Liver (tissue), 9 donors: ENCODE data around the gene MAN2B2. TPM values are rescaled to one million over a fixed set of nuclear protein-coding genes. Genes with fewer than 3 reads are reported as not detected.

Source experiments
- DNase-seq: peaks from one replicate; pipeline ENCODE4 v3.0.0-alpha.2; 2017; ENCODE audit warnings: low spot score
- H3K27ac ChIP-seq, 2 donors: one replicate each; pipeline ENCODE4 v1.7.0; 2013; ENCODE audit warnings: inconsistent platforms in 2 of 2, low read length in 2 of 2, control low read depth in 1 of 2, low read depth in 1 of 2, mild to moderate bottlenecking in 1 of 2
- H3K27me3 ChIP-seq, 4 donors: one replicate each; pipeline versions ENCODE4 v1.6.1 to v1.7.0; 2013; ENCODE audit warnings: low read length in 3 of 4, inconsistent platforms in 1 of 4, mild to moderate bottlenecking in 1 of 4, moderate library complexity in 1 of 4; ENCODE audit not compliant: control insufficient read depth in 4 of 4, insufficient read depth in 4 of 4
- H3K36me3 ChIP-seq, 4 donors: one replicate each; pipeline versions ENCODE4 v1.6.1 to v1.7.0; 2013; ENCODE audit warnings: low read length in 3 of 4, mild to moderate bottlenecking in 3 of 4, low read depth in 1 of 4, moderate library complexity in 1 of 4; ENCODE audit not compliant: control insufficient read depth in 4 of 4, insufficient read depth in 3 of 4
- H3K4me1 ChIP-seq, 4 donors: one replicate each; pipeline versions ENCODE4 v1.6.1 to v1.7.0; 2013; ENCODE audit warnings: low read length in 3 of 4, mild to moderate bottlenecking in 3 of 4, moderate library complexity in 1 of 4; ENCODE audit not compliant: control insufficient read depth in 4 of 4, insufficient read depth in 4 of 4
- H3K4me3 ChIP-seq, 3 donors: one replicate each; pipeline versions ENCODE4 v1.6.1 to v1.7.0; 2013; ENCODE audit warnings: low read length in 3 of 3, control low read depth in 1 of 3, low read depth in 1 of 3, mild to moderate bottlenecking in 1 of 3
- H3K9ac ChIP-seq, 2 donors: one replicate each; pipeline ENCODE4 v1.7.0; 2013; ENCODE audit warnings: low read length in 2 of 2, mild to moderate bottlenecking in 2 of 2, moderate library complexity in 2 of 2, control low read depth in 1 of 2, low read depth in 1 of 2
- H3K9me3 ChIP-seq, 4 donors: one replicate each; pipeline versions ENCODE4 v1.6.1 to v1.7.0; 2013; ENCODE audit warnings: low read length in 3 of 4; ENCODE audit not compliant: control insufficient read depth in 4 of 4
- CTCF ChIP-seq: fragments of 150-350 bp; IDR thresholded peaks from 2 replicates; pipeline ENCODE4 v1.5.1; 2017; ENCODE audit warnings: improper control_type of control experiment, low read depth, low read length; ENCODE audit not compliant: missing input control
- EGR1 ChIP-seq, 2 donors: IDR thresholded peaks; 2 replicates each; pipeline ENCODE4 v1.6.1; 2016 to 2018; ENCODE audit warnings: antibody characterized with exemption in 2 of 2, low read depth in 2 of 2
- FOXA1 ChIP-seq: IDR thresholded peaks from 2 replicates; pipeline ENCODE4 v1.6.1; 2016; ENCODE audit warnings: antibody characterized with exemption
- FOXA2 ChIP-seq: IDR thresholded peaks from 2 replicates; pipeline ENCODE4 v1.6.1; 2016; ENCODE audit warnings: antibody characterized with exemption
- GABPA ChIP-seq, 2 donors: IDR thresholded peaks in 1 of 2; conservative IDR thresholded peaks in 1 of 2; 2 replicates each; pipeline ENCODE4 v1.6.1; 2016; ENCODE audit warnings: antibody characterized with exemption in 2 of 2, mild to moderate bottlenecking in 1 of 2, moderate library complexity in 1 of 2
- HNF4A ChIP-seq, 2 donors: conservative IDR thresholded peaks; 2 replicates each; pipeline ENCODE4 v1.6.1; 2016; ENCODE audit warnings: antibody characterized with exemption in 2 of 2, mild to moderate bottlenecking in 2 of 2
- HNF4G ChIP-seq: IDR thresholded peaks from 2 replicates; pipeline ENCODE4 v1.6.1; 2016; ENCODE audit warnings: antibody characterized with exemption
- JUND ChIP-seq, 2 donors: IDR thresholded peaks; 2 replicates each; pipeline ENCODE4 v1.6.1; 2016; ENCODE audit warnings: antibody characterized with exemption in 2 of 2
- MAX ChIP-seq: IDR thresholded peaks from 2 replicates; pipeline ENCODE4 v1.6.1; 2016; ENCODE audit warnings: antibody characterized with exemption
- NR2F2 ChIP-seq: IDR thresholded peaks from 2 replicates; pipeline ENCODE4 v1.6.1; 2016; ENCODE audit warnings: antibody characterized with exemption
- RAD21 ChIP-seq, 2 donors: IDR thresholded peaks; 2 replicates each; pipeline ENCODE4 v1.6.1; 2016; ENCODE audit warnings: antibody characterized with exemption in 2 of 2, mild to moderate bottlenecking in 2 of 2
- REST ChIP-seq: IDR thresholded peaks from 2 replicates; pipeline ENCODE4 v1.6.1; 2016; ENCODE audit warnings: antibody characterized with exemption, mild to moderate bottlenecking
- SP1 ChIP-seq: IDR thresholded peaks from 2 replicates; pipeline ENCODE4 v1.6.1; 2018; ENCODE audit warnings: antibody characterized with exemption, mild to moderate bottlenecking
- TAF1 ChIP-seq: conservative IDR thresholded peaks from 2 replicates; pipeline ENCODE4 v1.6.1; 2016; ENCODE audit warnings: antibody characterized with exemption, mild to moderate bottlenecking
- YY1 ChIP-seq: IDR thresholded peaks from 2 replicates; pipeline ENCODE4 v1.6.1; 2016; ENCODE audit warnings: antibody characterized with exemption, mild to moderate bottlenecking
- WGBS: extraction: QIAGEN DNeasy Blood & Tissue Kit; methylation state at CpG from one replicate; pipeline ENCODE4 v1.1.7; 2013; 5-methylcytosine and 5-hydroxymethylcytosine counted together
- polyA plus RNA-seq, 2 donors: library from polyadenylated mRNA; stranded (reverse) in 1 of 2; unstranded in 1 of 2; fragments of 200-250 nt in 1 of 2; fragments of >200 nt in 1 of 2; fragmentation: Nextera tagmentation in 1 of 2; extraction: Ambion mirVana in 1 of 2; gene quantifications; one replicate each; pipeline versions ENCODE4 v1.2.1 to v1.2.3, GENCODE V29; 2013 to 2015
- total RNA-seq, 2 donors: library from RNA; depleted of rRNA; stranded (reverse); fragments of >200 nt; gene quantifications; one replicate each; pipeline ENCODE4 v1.2.3, GENCODE V29; 2014
- TF ChIP-seq, protein P1 (sequence below): IDR thresholded peaks from 2 replicates; pipeline ENCODE4 v1.6.1; 2016; ENCODE audit warnings: antibody characterized with exemption
- TF ChIP-seq, protein P2 (sequence below): IDR thresholded peaks from 2 replicates; pipeline ENCODE4 v1.6.1; 2016; ENCODE audit warnings: antibody characterized with exemption
- donor health status: healthy.
- donor health status: healthy.
- donor health status: healthy.
- donor health status: healthy.
- donor health status: healthy.

The MAN2B2 gene
- total and polyA plus RNA-seq, 4 donors, result 14.7 to 29.7 (median 22.5) TPM

- 21% methylated on average over 7 of the region's 7 CpGs for WGBS
- no peak for DNase-seq
- no peak overlapping the region for H3K9ac ChIP-seq
- TF ChIP-seq YY1, result no peak
- no peak for TF ChIP-seq JUND (IDR thresholded peaks at IDR 0.05)
- TF ChIP-seq EGR1 (IDR thresholded peaks at IDR 0.05; ENCODE audit: low read depth in 2 of 2), result no peak
- no peak for TF ChIP-seq GABPA (IDR thresholded peaks at IDR 0.05 in 1 of 2, conservative IDR thresholded peaks at IDR 0.05 in 1 of 2)
- no peak for TF ChIP-seq TAF1
- TF ChIP-seq SP1, result no peak
- no peak for TF ChIP-seq NR2F2
- TF ChIP-seq RAD21 (IDR thresholded peaks at IDR 0.05), result no peak
- TF ChIP-seq, protein P1, sequence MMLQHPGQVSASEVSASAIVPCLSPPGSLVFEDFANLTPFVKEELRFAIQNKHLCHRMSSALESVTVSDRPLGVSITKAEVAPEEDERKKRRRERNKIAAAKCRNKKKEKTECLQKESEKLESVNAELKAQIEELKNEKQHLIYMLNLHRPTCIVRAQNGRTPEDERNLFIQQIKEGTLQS, result no peak
- H3K27me3 ChIP-seq, result peaks cover 0 to 7% (median 2%) of the 10 kb centered on the region in 4 donors
- no peaks in the 10 kb centered on the region for H3K4me1 ChIP-seq
- H3K4me3 ChIP-seq, result no peak overlapping the region
- H3K36me3 ChIP-seq, result no peaks in the 10 kb centered on the region
- H3K27ac ChIP-seq, result no peak overlapping the region
- peaks cover 0 to 3% (median 2%) of the 10 kb centered on the region in 4 donors for H3K9me3 ChIP-seq
Observed at GRCh38 chr4:6549445-6549844, 25.5 kb upstream of the MAN2B2 start.

DNA sequence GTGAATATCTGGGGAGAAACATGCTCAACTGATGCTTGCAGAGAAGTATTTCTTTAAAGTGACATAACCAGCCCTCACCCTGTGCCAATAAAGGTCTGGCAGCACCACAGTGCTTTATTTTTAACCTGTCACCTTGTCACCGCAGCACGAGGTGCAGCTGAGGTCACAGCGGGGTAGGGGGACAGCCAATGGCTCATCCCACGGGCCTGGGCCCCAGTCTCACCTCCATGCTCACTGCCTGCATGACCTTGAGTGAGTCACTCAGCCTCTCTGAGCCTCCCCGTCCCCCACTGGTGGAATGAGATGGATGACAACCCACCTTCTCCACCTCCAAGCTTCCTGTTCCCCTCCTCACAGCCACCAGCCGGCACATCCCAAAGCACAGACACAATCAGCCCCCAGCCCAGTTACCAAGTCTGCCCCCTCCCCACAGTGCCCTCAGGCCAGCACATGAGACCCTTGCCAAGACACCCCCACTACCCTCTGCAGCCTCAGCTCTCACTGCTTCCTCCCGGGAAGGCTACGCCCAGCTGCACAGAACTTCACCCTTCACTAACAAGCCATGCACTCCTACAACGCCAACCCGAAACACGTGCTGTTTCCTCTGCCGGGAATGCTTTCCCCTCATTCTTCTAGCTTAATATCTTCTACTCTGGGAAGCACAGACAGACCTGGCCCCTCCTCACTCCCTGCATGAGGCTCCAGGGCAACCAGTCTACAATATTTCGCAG lies 24.9 kb upstream of the MAN2B2 start:
- H3K4me3 ChIP-seq, result no peak overlapping the region
- H3K27me3 ChIP-seq, result peaks cover 0 to 7% (median 2%) of the 10 kb centered on the region in 4 donors
- no peaks in the 10 kb centered on the region for H3K36me3 ChIP-seq
- TF ChIP-seq HNF4G, result no peak
- TF ChIP-seq YY1, result no peak
- no peak for TF ChIP-seq GABPA (IDR thresholded peaks at IDR 0.05 in 1 of 2, conservative IDR thresholded peaks at IDR 0.05 in 1 of 2)
- no peak for TF ChIP-seq TAF1
- TF ChIP-seq JUND (IDR thresholded peaks at IDR 0.05), result no peak
- no peak for TF ChIP-seq EGR1 (IDR thresholded peaks at IDR 0.05; ENCODE audit: low read depth in 2 of 2)
- TF ChIP-seq FOXA1, result no peak
- TF ChIP-seq CTCF, result no peak
- TF ChIP-seq NR2F2, result no peak
- no peak for TF ChIP-seq HNF4A (conservative IDR thresholded peaks at IDR 0.05)
- no peak for TF ChIP-seq MAX
- TF ChIP-seq, protein P1, result no peak
- no peak for TF ChIP-seq FOXA2
- TF ChIP-seq SP1, result no peak
- TF ChIP-seq, protein P2, sequence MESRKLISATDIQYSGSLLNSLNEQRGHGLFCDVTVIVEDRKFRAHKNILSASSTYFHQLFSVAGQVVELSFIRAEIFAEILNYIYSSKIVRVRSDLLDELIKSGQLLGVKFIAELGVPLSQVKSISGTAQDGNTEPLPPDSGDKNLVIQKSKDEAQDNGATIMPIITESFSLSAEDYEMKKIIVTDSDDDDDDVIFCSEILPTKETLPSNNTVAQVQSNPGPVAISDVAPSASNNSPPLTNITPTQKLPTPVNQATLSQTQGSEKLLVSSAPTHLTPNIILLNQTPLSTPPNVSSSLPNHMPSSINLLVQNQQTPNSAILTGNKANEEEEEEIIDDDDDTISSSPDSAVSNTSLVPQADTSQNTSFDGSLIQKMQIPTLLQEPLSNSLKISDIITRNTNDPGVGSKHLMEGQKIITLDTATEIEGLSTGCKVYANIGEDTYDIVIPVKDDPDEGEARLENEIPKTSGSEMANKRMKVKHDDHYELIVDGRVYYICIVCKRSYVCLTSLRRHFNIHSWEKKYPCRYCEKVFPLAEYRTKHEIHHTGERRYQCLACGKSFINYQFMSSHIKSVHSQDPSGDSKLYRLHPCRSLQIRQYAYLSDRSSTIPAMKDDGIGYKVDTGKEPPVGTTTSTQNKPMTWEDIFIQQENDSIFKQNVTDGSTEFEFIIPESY, result no peak
- TF ChIP-seq REST, result no peak
- no peaks in the 10 kb centered on the region for H3K4me1 ChIP-seq
- WGBS, result 58% methylated on average over 13 of the region's 13 CpGs
- peaks cover 0 to 3% (median 2%) of the 10 kb centered on the region in 4 donors for H3K9me3 ChIP-seq
- H3K27ac ChIP-seq, result no peak overlapping the region
- DNase-seq, result no peak
- no peak overlapping the region for H3K9ac ChIP-seq
